BLaER1 (cell line): ENCODE results near the gene TRIM59.
A peak's percentile ranks its signal among the peaks of the same experiment; 100 is the strongest.

Experiments used
- H3K27ac ChIP-seq: shearing (Covaris generic); formaldehyde crosslinking; 2 replicates; pipeline ENCODE4 v1.8.1; 2022
- H3K27me3 ChIP-seq: shearing (Covaris generic); formaldehyde crosslinking; 2 replicates; pipeline ENCODE4 v1.8.1; 2022
- H3K36me3 ChIP-seq: shearing (Covaris generic); formaldehyde crosslinking; 2 replicates; pipeline ENCODE4 v1.8.1; 2022
- H3K4me1 ChIP-seq: shearing (Covaris generic); formaldehyde crosslinking; 2 replicates; pipeline ENCODE4 v1.8.1; 2022
- H3K4me2 ChIP-seq: shearing (Covaris generic); formaldehyde crosslinking; 2 replicates; pipeline ENCODE4 v1.8.1; 2022
- H3K4me3 ChIP-seq: shearing (Covaris generic); formaldehyde crosslinking; 2 replicates; pipeline ENCODE4 v1.8.1; 2022
- H3K9ac ChIP-seq: shearing (Covaris generic); formaldehyde crosslinking; 2 replicates; pipeline ENCODE4 v1.8.1; 2022
- H3K9me3 ChIP-seq: shearing (Covaris generic); formaldehyde crosslinking; 2 replicates; pipeline ENCODE4 v1.8.1; 2022
- H4K20me1 ChIP-seq: shearing (Covaris generic); formaldehyde crosslinking; 2 replicates; pipeline ENCODE4 v1.8.1; 2022
- Cebpa-rat ChIP-seq: shearing (Covaris generic); IDR thresholded peaks from 2 replicates; pipeline ENCODE4 v1.8.1; 2022

Gene TRIM59

DNA sequence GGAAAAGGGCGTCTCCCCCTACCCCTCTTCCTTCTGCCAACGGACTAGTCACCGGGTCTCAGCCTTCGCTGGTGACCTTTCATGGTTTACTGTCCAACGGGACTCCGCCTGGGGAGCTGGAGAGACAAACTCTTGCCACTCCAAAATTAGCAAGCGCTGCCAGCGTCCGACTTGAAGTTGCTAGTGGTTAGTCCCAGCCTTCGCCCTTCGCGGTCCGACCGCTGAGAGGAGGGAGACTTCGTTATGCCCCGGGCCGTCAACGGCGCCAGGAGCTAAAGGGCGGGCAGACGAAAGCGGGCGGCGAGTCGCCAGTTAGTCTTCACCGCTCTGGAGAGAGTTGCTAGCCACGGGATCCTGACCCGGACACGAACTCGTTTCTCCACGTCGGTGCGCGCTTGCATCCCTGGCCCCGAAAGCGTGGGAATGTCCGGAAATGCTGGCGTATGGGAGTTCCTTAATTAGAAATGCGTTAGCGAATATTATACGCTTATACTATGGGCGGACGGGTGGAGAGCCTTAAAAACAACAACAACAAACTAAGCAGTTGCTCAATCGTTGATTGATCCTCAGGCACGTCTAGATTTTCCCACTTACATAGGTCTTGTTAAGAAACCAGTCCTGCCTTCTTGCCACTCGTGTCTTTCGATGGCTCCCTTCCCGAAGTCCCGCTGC lies 49.4 kb downstream of the TRIM59 start:
- Histone ChIP-seq H3K4me3 (peak overlapping the region; percentile 94), H3K9me3 (no peaks in the 10 kb centered on the region), H3K27ac (peak overlapping the region; percentile 98), H3K4me2 (peak overlapping the region; percentile 86), H3K27me3 (no peaks in the 10 kb centered on the region), H3K4me1 (peaks cover 43% of the 10 kb centered on the region), H3K9ac (peak overlapping the region; percentile 99), H4K20me1 (peaks cover 57% of the 10 kb centered on the region), H3K36me3 (no peaks in the 10 kb centered on the region; the same call in 1 of the 2 replicates)
- no peak for TF ChIP-seq Cebpa-rat

DNA sequence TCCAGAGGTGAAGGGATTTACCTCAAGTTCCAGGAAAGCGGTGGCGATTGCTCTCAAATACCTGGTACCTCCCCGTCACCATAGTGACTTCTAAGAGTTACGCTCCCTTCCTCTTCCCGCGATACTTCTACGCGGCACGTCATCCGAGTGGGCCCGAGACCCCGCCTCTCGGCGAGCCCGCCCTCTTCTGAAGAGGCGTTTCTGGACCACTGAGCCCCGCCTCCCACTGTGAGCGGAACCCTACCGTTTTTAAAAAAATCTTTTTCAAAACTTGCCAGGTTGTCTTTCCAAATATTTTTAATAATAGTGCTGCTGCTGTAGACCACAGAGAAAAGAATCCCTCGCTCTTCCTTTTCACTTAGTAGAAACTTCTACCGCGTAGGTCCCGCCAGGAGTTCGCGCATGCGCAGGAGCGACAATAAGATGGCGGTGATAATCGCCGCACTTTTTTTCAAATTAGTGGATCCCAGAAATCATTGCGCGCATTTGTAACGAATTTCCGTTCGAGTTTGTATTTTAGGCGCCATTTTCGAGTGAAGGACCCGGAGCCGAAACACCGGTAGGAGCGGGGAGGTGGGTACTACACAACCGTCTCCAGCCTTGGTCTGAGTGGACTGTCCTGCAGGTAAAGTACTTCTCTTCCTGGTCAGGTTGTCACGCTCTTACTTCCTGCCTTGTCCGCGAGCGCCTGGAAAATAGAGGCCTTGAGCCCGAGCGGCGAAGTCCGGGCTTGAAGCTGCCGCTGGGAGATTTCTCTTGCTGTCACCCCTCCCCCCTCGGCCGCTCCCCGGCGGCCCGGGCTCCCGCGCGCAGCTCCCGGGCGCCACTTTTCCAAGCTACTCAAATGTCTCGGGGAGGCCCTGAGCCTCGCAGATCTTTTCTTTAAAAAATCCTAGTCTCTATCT lies 50.2 kb downstream of the TRIM59 start, which contains the start of the genes IFT80 and SMC4:
TSS of gene IFT80 (minus strand) at position 101 of the 905 bp plus-strand sequence. CDS start 14,625 bp downstream, outside the sequence.
TSS of gene SMC4 (plus strand) at position 526 of the 905 bp plus-strand sequence. CDS start 1,177 bp downstream, outside the sequence.
- peaks cover 35% of the 10 kb centered on the region for H3K4me1 ChIP-seq
- no peaks in the 10 kb centered on the region for H3K36me3 ChIP-seq

DNA sequence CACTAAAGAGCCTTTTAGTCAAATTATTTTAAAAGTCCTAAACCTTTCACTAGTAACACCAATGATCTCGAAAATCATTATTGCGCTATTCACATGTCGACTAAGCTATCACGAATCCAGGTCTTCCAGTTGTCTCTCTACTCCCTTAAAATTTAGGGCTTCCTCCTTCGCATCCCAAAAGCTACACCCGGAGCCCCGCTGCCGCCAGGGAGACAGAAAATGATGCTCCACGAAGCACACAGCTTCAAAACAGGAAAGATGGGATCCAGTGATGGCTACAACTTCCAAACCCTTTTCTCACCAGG lies 50.8 kb downstream of the TRIM59 start:
- Histone ChIP-seq H3K9me3 (no peaks in the 10 kb centered on the region), H3K9ac (peak overlapping the region; percentile 99), H3K27ac (peak overlapping the region; percentile 98), H3K27me3 (no peaks in the 10 kb centered on the region), H4K20me1 (peaks cover 43% of the 10 kb centered on the region), H3K4me3 (peak overlapping the region; percentile 94), H3K4me1 (peaks cover 29% of the 10 kb centered on the region), H3K4me2 (peak overlapping the region; percentile 96), H3K36me3 (no peaks in the 10 kb centered on the region)
- TF ChIP-seq Cebpa-rat: no peak

More for the DNA sequence above, 50.2 kb downstream of the TRIM59 start, which contains the start of the genes IFT80 and SMC4:
- Histone ChIP-seq H3K27ac (peak within 1 kb of the TSS; percentile 98), H3K9ac (peak within 1 kb of the TSS; percentile 99), H3K4me3 (peak within 1 kb of the TSS; percentile 94), H3K27me3 (no peaks in the 10 kb centered on the region), H3K4me2 (peak within 1 kb of the TSS; percentile 96), H4K20me1 (peaks cover 49% of the 10 kb centered on the region), H3K9me3 (no peaks in the 10 kb centered on the region)
- TF ChIP-seq Cebpa-rat: no peak

DNA sequence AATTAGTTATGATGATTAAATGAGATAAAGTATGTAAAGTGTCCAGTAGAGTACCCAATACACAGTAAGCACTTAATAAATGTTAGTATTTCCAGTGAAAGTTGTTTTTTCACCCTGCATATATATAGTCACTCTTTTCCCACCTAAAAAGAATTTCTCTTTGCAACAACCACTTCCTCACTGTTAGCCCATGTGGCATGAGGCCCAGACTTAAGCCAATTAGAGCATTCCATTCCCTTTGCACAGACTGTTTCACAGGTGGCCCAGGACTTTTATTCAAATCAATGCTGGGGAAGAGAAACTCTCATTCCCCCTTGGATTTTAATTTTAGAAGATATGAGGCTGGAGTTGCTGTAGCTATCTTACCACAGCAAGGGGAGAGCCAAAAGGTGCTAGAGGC lies 54.3 kb downstream of the TRIM59 start:
- H3K4me2 ChIP-seq: no peak overlapping the region
- H3K9ac ChIP-seq: no peak overlapping the region
- H3K9me3 ChIP-seq: no peaks in the 10 kb centered on the region
- peaks cover 15% of the 10 kb centered on the region; the same call in 1 of the 2 replicates for H3K36me3 ChIP-seq
- H3K4me1 ChIP-seq: peaks cover 20% of the 10 kb centered on the region
- no peak overlapping the region for H3K4me3 ChIP-seq
- H3K27ac ChIP-seq: no peak overlapping the region
- H4K20me1 ChIP-seq: peaks cover 8% of the 10 kb centered on the region
- no peaks in the 10 kb centered on the region for H3K27me3 ChIP-seq
- TF ChIP-seq Cebpa-rat: no peak

DNA sequence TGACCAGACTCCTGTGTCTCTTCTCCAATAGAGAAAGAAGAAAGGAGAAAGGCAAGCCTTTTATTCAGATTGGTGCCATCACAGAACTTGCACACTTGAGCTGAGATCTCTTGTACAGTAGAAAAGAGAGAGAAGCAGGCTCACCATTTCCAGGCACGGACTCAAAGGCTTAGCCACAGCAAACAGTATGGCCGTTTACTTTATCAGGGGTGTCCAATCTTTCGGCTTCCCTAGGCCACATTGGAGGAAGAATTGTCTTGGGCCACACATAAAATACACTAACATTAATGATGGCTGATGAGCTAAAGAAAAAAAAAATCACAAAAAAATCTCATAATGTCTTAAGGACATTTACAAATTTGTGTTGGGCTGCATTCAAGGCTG lies 55.6 kb downstream of the TRIM59 start:
- H3K4me3 ChIP-seq: no peak overlapping the region
- no peak overlapping the region for H3K4me2 ChIP-seq
- H3K9ac ChIP-seq: no peak overlapping the region
- peaks cover 19% of the 10 kb centered on the region; the same call in 1 of the 2 replicates for H3K36me3 ChIP-seq
- H4K20me1 ChIP-seq: no peaks in the 10 kb centered on the region
- peaks cover 4% of the 10 kb centered on the region; the same call in 1 of the 2 replicates for H3K9me3 ChIP-seq
- no peaks in the 10 kb centered on the region for H3K27me3 ChIP-seq
- TF ChIP-seq Cebpa-rat: no peak
- peaks cover 20% of the 10 kb centered on the region for H3K4me1 ChIP-seq
- no peak overlapping the region for H3K27ac ChIP-seq

DNA sequence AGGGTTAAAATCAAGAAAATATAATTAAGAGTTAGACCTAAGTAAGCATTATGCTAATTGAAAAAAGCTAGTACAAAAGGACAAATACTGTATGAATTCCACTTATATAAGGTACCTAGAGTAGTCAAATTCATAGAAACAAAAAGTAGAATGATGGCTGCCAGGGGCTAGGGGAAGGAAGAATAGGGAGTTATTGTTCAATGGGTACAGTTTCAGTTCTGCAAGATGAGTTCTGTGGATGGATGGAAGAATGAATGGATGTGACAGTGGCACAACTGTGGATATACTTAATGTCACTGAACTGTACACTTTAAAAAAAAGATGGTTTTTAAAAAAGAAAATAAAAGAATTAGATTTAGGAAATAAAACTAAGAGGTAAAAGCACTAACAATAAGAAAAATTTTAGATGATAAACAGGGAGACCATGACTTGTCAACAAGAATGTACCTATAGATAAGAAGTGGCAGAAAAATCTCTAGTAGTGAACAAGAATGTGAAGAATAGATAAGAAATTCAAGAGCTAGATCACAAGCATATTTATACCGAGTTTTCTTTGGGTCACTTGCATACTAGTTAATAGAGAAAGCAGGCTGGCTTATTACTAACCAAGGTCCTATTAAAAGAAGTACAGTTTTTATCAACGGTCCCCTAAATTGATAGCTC lies 56.1 kb downstream of the TRIM59 start:
- no peaks in the 10 kb centered on the region for H3K27me3 ChIP-seq
- H3K36me3 ChIP-seq: peaks cover 19% of the 10 kb centered on the region; the same call in 1 of the 2 replicates
- no peak for TF ChIP-seq Cebpa-rat
- no peaks in the 10 kb centered on the region for H4K20me1 ChIP-seq
- H3K9me3 ChIP-seq: peaks cover 4% of the 10 kb centered on the region; the same call in 1 of the 2 replicates
- peaks cover 19% of the 10 kb centered on the region for H3K4me1 ChIP-seq
- H3K9ac ChIP-seq: no peak overlapping the region
- H3K27ac ChIP-seq: no peak overlapping the region
- no peak overlapping the region for H3K4me2 ChIP-seq
- H3K4me3 ChIP-seq: no peak overlapping the region

DNA sequence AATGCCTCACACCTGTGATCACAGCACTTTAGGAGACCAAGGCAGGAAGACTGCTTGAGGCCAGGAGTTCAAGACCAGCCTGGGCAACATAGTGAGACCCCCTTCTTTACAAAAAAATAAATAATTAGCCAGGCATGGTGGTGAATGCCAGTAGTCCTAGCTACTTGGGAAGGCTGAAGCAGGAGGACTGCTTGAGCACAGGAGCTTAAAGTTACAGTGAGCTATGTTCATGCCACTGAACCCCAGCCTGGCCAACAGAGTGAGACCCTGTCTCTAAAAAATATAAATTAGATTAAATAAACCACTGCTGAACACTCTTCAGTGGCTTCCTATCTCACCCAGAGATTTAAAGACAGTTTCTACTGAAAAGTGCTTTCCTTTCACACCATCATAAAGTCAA lies 56.8 kb downstream of the TRIM59 start:
- TF ChIP-seq Cebpa-rat: no peak
- Histone ChIP-seq H3K9ac (no peak overlapping the region), H3K9me3 (peaks cover 4% of the 10 kb centered on the region; the same call in 1 of the 2 replicates), H3K36me3 (peaks cover 19% of the 10 kb centered on the region; the same call in 1 of the 2 replicates), H3K4me3 (no peak overlapping the region), H4K20me1 (no peaks in the 10 kb centered on the region), H3K4me2 (no peak overlapping the region), H3K4me1 (peaks cover 12% of the 10 kb centered on the region), H3K27ac (no peak overlapping the region), H3K27me3 (no peaks in the 10 kb centered on the region)

DNA sequence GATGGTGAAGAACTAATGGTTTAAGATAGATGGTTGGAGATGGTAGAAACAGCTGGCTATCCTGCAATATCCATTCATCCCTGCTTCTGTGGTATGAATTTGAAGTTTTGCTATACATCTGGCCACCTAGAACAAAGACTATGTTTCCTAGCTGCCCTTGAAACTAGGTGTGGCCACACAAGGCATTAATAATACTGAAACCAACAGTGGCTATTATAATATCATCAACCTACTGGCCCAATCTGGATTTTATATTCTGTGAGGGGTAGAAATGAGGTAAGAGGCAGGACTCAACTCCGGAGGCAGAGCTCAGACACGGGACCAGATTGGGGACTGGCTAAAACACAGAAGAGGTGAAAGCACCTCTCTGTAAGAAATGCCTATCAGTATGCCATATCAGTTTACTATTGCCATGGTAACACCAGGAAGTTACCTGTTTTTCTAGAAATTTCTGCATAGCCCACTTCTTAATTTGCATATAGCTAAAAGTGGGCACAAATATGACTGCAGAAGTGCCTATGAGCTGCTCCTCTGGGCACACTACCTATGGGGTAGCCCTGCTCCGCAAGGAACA lies 58.9 kb downstream of the TRIM59 start:
- TF ChIP-seq Cebpa-rat: no peak
- no peaks in the 10 kb centered on the region for H3K27me3 ChIP-seq
- H3K4me3 ChIP-seq: no peak overlapping the region
- H3K4me1 ChIP-seq: 0 out of 2 replicates have a peak, but pooled peaks cover 5% of the 10 kb centered on the region
- H3K36me3 ChIP-seq: peaks cover 19% of the 10 kb centered on the region; the same call in 1 of the 2 replicates
- no peak overlapping the region for H3K9ac ChIP-seq
- no peak overlapping the region for H3K27ac ChIP-seq
- H4K20me1 ChIP-seq: no peaks in the 10 kb centered on the region
- H3K4me2 ChIP-seq: no peak overlapping the region
- H3K9me3 ChIP-seq: peaks cover 4% of the 10 kb centered on the region; the same call in 1 of the 2 replicates
